ENCODE measurements around the gene HM13.
"Not testable (repeated sequence)": the region's sequence is repeated elsewhere in the genome, so short reads cannot be mapped to it uniquely, and the experiment has no call there.

The HM13 gene

DNA sequence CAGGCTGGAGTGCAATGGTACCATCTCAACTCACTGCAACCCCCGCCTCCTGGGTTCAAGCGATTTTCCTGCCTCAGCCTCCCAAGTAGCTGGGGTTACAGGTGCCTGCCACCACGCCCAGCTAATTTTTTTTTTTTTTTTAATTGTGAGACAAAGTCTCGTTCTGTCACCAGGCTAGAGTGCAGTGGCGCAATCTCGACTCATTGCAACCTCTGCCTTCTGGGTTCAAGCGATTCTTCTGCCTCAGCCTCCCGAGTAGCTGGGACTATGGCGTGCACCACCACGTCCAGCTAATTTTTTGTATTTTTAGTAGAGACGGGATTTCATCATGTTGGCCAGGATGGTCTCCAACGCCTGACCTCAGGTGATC is 98.0 kb downstream of the HM13 start:
- not testable (repeated sequence) for DNase-seq

DNA sequence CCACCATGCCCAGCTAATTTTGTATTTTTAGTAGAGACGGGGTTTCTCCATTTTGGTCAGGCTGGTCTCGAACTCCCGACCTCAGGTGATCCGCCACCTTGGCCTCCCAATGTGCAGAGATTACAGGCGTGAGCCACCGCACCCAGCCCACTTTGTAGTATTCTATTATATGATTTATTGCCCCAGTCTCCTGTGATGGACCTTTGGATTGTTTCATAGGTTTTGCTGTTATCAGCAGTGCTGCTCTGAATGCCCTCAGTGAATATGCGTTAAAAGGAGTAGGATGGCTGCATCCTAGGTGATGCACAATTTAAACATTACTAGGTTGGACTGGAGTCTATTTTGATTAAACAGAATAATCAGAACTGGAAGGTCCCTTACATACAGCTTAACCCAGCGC is 101.2 kb downstream of the HM13 start:
- DNase-seq: no peak

DNA sequence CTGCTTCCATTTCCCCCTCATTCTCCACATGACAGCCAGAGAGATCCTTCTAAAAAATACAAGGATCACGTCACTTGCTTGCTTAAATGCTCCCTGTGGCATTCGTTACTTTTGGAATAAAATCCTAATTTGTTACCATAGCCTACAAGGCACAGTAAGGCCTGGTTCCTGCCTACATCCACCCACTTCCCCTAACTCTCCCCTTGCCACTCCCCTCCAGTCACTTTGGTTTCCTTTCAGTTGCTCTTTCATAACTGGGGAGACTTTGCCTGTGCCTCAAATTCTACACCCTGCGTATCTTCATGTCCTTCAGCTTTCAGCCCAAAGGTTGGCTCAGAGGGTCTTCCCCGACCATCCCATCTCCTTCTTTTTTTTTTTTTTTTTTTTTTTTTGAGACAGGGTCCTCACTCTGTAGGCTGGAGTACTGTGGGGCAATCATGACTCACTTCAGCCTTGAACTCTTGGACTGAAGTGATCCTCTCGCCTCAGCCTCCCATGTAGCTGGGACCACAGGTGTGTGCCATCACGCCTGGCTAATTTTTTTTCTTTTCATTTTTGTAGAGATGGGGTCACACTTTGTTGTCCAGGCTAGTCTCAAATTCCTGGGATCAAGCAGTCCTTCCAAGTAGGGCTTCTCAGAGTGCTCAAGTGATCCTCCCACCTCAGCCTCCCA is 103.3 kb downstream of the HM13 start:
- DNase-seq: no peak
